Measurements from ENCODE around the gene ANXA2.

The ANXA2 gene

GRCh38 chr15:60370105-60370868 lies 27.5 kb downstream of the ANXA2 start:
- DNase-seq (ENCODE audit: low spot score), result no peak

- DNase-seq (ENCODE audit: low spot score), result no peak
Measured at GRCh38 chr15:60369696-60370095, 28.1 kb downstream of the ANXA2 start.

- DNase-seq (ENCODE audit: low spot score), result no peak
Measured at GRCh38 chr15:60364612-60364924, 33.2 kb downstream of the ANXA2 start.

- DNase-seq (ENCODE audit: low spot score), result no peak
Measured at GRCh38 chr15:60363903-60364611, 33.7 kb downstream of the ANXA2 start.

- DNase-seq (ENCODE audit: low spot score), result no peak
Measured at GRCh38 chr15:60363087-60363549, 34.7 kb downstream of the ANXA2 start.

GRCh38 chr15:60362321-60363086 lies 35.3 kb downstream of the ANXA2 start:
- peak; percentile 68 for DNase-seq (ENCODE audit: low spot score)

GRCh38 chr15:60359738-60360137 lies 38.0 kb downstream of the ANXA2 start:
- peak; percentile 62 for DNase-seq (ENCODE audit: low spot score)

- DNase-seq (ENCODE audit: low spot score), result no peak
Measured at GRCh38 chr15:60358935-60359682, 38.7 kb downstream of the ANXA2 start.

GRCh38 chr15:60356832-60357231 lies 41.0 kb downstream of the ANXA2 start:
- no peak for DNase-seq (ENCODE audit: low spot score)

GRCh38 chr15:60355148-60355857 lies 42.5 kb downstream of the ANXA2 start:
- DNase-seq (ENCODE audit: low spot score), result no peak

GRCh38 chr15:60353245-60353920 lies 44.4 kb downstream of the ANXA2 start:
- DNase-seq (ENCODE audit: low spot score), result no peak

- DNase-seq (ENCODE audit: low spot score), result no peak
Measured at GRCh38 chr15:60352525-60352924, 45.3 kb downstream of the ANXA2 start.

- DNase-seq (ENCODE audit: low spot score), result no peak
Measured at GRCh38 chr15:60351066-60351465, 46.7 kb downstream of the ANXA2 start.

- DNase-seq (ENCODE audit: low spot score), result no peak
Measured at GRCh38 chr15:60350108-60350507, 47.7 kb downstream of the ANXA2 start.

GRCh38 chr15:60349589-60349988 lies 48.2 kb downstream of the ANXA2 start:
- DNase-seq (ENCODE audit: low spot score), result no peak

GRCh38 chr15:60347480-60348049 lies 50.2 kb downstream of the ANXA2 start:
- DNase-seq (ENCODE audit: low spot score), result no peak

GRCh38 chr15:60346653-60347052 lies 51.1 kb downstream of the ANXA2 start:
- DNase-seq (ENCODE audit: low spot score), result no peak

GRCh38 chr15:60346077-60346476 lies 51.7 kb downstream of the ANXA2 start:
- DNase-seq (ENCODE audit: low spot score), result no peak

- no peak for DNase-seq (ENCODE audit: low spot score)
Measured at GRCh38 chr15:60345598-60345997, 52.2 kb downstream of the ANXA2 start.

- no peak for DNase-seq (ENCODE audit: low spot score)
Measured at GRCh38 chr15:60344987-60345386, 52.8 kb downstream of the ANXA2 start.

- no peak for DNase-seq (ENCODE audit: low spot score)
Measured at GRCh38 chr15:60344461-60344860, 53.3 kb downstream of the ANXA2 start.

Measured in RKO (cell line).